Natural killer cell (primary cell): ENCODE measurements around the gene TTC28. TPM values are rescaled to one million over a fixed set of nuclear protein-coding genes. Genes with fewer than 3 reads are reported as not detected.

Source experiments
- ATAC-seq, 3 donors: fragments of 150-1000 bp in 2 of 3; fragments of 200-7000 bp in 1 of 3; cut with Tn5 transposase; 1 replicate in 1 of 3; 2 replicates in 2 of 3; pipeline ENCODE4 v1.10.0; 2021; ENCODE audit warnings: mild to moderate bottlenecking in 2 of 3, moderate library complexity in 2 of 3
- DNase-seq, 2 donors: peaks; one replicate each; pipeline versions ENCODE4 v3.0.0 to v3.0.0-alpha.2; 2013 to 2021; ENCODE audit warnings: mixed read lengths in 1 of 2
- H3K27ac ChIP-seq: one replicate; pipeline ENCODE4 v1.5.1; 2013; ENCODE audit warnings: mild to moderate bottlenecking, low read length
- H3K27me3 ChIP-seq: one replicate; pipeline ENCODE4 v1.6.1; 2013; ENCODE audit warnings: low read length; ENCODE audit not compliant: control insufficient read depth, insufficient read depth
- H3K36me3 ChIP-seq: one replicate; pipeline ENCODE4 v1.6.1; 2013; ENCODE audit warnings: low read length; ENCODE audit not compliant: control insufficient read depth, insufficient read depth
- H3K4me1 ChIP-seq: one replicate; pipeline ENCODE4 v1.6.1; 2013; ENCODE audit warnings: low read length; ENCODE audit not compliant: control insufficient read depth, insufficient read depth
- H3K4me3 ChIP-seq: one replicate; pipeline ENCODE4 v1.5.1; 2013; ENCODE audit warnings: low read length
- H3K9me3 ChIP-seq: one replicate; pipeline ENCODE4 v1.6.1; 2013; ENCODE audit warnings: low read length; ENCODE audit not compliant: control insufficient read depth, insufficient read depth
- H3K27ac Mint-ChIP-seq, 2 donors: one replicate each; pipeline ENCODE4 v1.8.0; 2022; ENCODE audit warnings: mild to moderate bottlenecking in 2 of 2, mixed read lengths in 2 of 2, moderate library complexity in 1 of 2
- H3K27me3 Mint-ChIP-seq, 2 donors: one replicate each; pipeline ENCODE4 v1.8.0; 2022; ENCODE audit warnings: low read depth in 2 of 2, mixed read lengths in 2 of 2
- H3K36me3 Mint-ChIP-seq: one replicate; pipeline ENCODE4 v1.8.0; 2022; ENCODE audit warnings: mixed read lengths
- H3K4me1 Mint-ChIP-seq, 2 donors: one replicate each; pipeline ENCODE4 v1.8.0; 2022; ENCODE audit warnings: mixed read lengths in 2 of 2
- H3K4me3 Mint-ChIP-seq: one replicate; pipeline ENCODE4 v1.8.0; 2022; ENCODE audit warnings: mild to moderate bottlenecking, moderate library complexity, mixed read lengths
- H3K9me3 Mint-ChIP-seq, 2 donors: one replicate each; pipeline ENCODE4 v1.8.0; 2022; ENCODE audit warnings: mixed read lengths in 2 of 2
- CTCF ChIP-seq: fragments of 200-600 bp; IDR thresholded peaks from one replicate; pipeline ENCODE4 v1.8.0; 2022; ENCODE audit warnings: antibody characterized with exemption
- WGBS: methylation state at CpG from one replicate; pipeline ENCODE4 v1.1.7; 2013; ENCODE audit warnings: missing lambda C conversion rate; ENCODE audit not compliant: insufficient coverage; 5-methylcytosine and 5-hydroxymethylcytosine counted together
- intact Hi-C: fragments of 100-400 bp; cut with micrococcal nuclease; formaldehyde crosslinking; loops from one replicate; pipeline ENCODE4 v1.14.2; 2022
- total RNA-seq, 4 donors: library from RNA; stranded (reverse); fragments of 120-200 nt in 1 of 4; gene quantifications; one replicate each; pipeline versions ENCODE4 v1.2.3 to v1.2.4, GENCODE V29; 2013 to 2022

TTC28 gene
- total RNA-seq, 3 donors from 2014 or later (not counting 1 experiment from before 2014, with no cell fraction given): 4.1 to 10.0 (median 8.6) TPM

GRCh38 chr22:28245579-28246224 is 433.9 kb downstream of the TTC28 start:
- H3K4me3 Mint-ChIP-seq: no peak overlapping the region
- intact Hi-C loops: no loop called here

GRCh38 chr22:28244757-28245156 is 434.9 kb downstream of the TTC28 start:
- Mint-ChIP-seq H3K4me3 (no peak overlapping the region), H3K4me1 (no peaks in the 10 kb centered on the region), H3K36me3 (no peaks in the 10 kb centered on the region), H3K9me3 (no peaks in the 10 kb centered on the region), H3K27me3 (peaks cover 12 to 20% of the 10 kb centered on the region in 2 donors), H3K27ac (no peak overlapping the region)
- Histone ChIP-seq H3K27me3 (no peaks in the 10 kb centered on the region), H3K4me3 (no peak overlapping the region), H3K36me3 (no peaks in the 10 kb centered on the region), H3K27ac (no peak overlapping the region), H3K4me1 (no peaks in the 10 kb centered on the region), H3K9me3 (no peaks in the 10 kb centered on the region)
- no peak for DNase-seq
- no peak for TF ChIP-seq CTCF
- WGBS: 87% methylated on average over 1 of the region's 1 CpG
- intact Hi-C loops: no loop called here
- ATAC-seq: no peak

More at GRCh38 chr22:28245579-28246224, 433.9 kb downstream of the TTC28 start:
- Mint-ChIP-seq H3K36me3 (no peaks in the 10 kb centered on the region), H3K4me1 (no peaks in the 10 kb centered on the region), H3K27me3 (peaks cover 12 to 20% of the 10 kb centered on the region in 2 donors), H3K9me3 (no peaks in the 10 kb centered on the region), H3K27ac (no peak overlapping the region)
- no peak for TF ChIP-seq CTCF
- H3K4me3 ChIP-seq: no peak overlapping the region
- 89% methylated on average over 3 of the region's 5 CpGs for WGBS
- DNase-seq: no peak
- no peaks in the 10 kb centered on the region for H3K36me3 ChIP-seq
- no peak for ATAC-seq
- no peaks in the 10 kb centered on the region for H3K4me1 ChIP-seq
- H3K9me3 ChIP-seq: no peaks in the 10 kb centered on the region
- no peak overlapping the region for H3K27ac ChIP-seq
- no peaks in the 10 kb centered on the region for H3K27me3 ChIP-seq

GRCh38 chr22:28243539-28243938 is 436.1 kb downstream of the TTC28 start:
- TF ChIP-seq CTCF: no peak
- no peaks in the 10 kb centered on the region for H3K9me3 Mint-ChIP-seq
- no peaks in the 10 kb centered on the region for H3K4me1 Mint-ChIP-seq
- no peak overlapping the region for H3K27ac ChIP-seq
- H3K36me3 Mint-ChIP-seq: no peaks in the 10 kb centered on the region
- H3K27me3 Mint-ChIP-seq: peaks cover 16 to 26% of the 10 kb centered on the region in 2 donors
- no peaks in the 10 kb centered on the region for H3K4me1 ChIP-seq
- no peaks in the 10 kb centered on the region for H3K9me3 ChIP-seq
- DNase-seq (no peak), ATAC-seq (no peak)
- no peak overlapping the region for H3K4me3 ChIP-seq
- no peak overlapping the region for H3K4me3 Mint-ChIP-seq
- 86% methylated on average over 2 of the region's 3 CpGs for WGBS
- H3K36me3 ChIP-seq: no peaks in the 10 kb centered on the region
- no peaks in the 10 kb centered on the region for H3K27me3 ChIP-seq
- intact Hi-C loops: no loop called here
- no peak overlapping the region for H3K27ac Mint-ChIP-seq
